Activated CD4-positive, alpha-beta T cell treated with anti-CD3 and anti-CD28 coated beads for 4 hours (primary cell): ENCODE results near the gene TSR3.
A peak's percentile ranks its signal among the peaks of the same experiment; 100 is the strongest.

Experiments used
- DNase-seq, 2 donors: peaks; one replicate each; pipeline ENCODE4 v3.0.0-alpha.2; 2020

The TSR3 gene

DNA sequence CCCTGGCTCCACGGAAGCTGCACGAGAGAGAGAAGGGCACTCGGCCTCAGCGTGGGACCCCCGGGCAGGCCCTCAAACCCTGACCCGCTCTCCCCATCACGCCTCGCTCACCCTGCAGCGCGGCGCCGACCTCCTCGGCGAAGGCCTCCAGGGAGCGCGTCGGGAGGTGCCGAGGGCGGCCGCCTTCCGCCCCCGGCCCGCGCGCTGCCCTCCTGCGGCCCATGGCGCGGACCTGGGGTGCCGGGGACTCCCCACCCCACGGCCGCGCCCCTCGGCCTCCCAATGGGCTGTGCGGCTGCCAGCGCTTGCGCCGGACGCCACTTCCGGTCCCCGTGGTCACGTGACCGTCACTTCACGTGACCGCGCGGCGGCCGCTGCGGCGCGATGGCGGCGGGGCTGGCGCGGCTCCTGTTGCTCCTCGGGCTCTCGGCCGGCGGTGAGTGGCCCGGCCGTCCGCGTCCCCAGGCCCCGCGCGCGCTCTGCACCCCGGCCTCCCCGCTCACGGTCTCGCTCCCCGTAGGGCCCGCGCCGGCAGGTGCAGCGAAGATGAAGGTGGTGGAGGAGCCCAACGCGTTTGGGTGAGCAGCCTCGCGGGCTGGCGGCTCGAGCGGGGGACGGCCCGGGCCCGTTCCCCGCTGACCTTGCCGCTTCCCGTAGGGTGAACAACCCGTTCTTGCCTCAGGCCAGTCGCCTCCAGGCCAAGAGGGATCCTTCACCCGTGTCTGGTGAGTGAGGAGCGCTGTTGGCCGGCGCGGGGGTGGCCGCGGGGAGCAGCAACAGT, at the start of gene TSR3, which contains the start of gene GNPTG:
Gene TSR3, minus strand, starts transcription at position 297 of the 781 bp plus-strand sequence. Its CDS starts 74 bp downstream, at position 223.
Gene GNPTG, plus strand, starts transcription at position 350 of the 781 bp plus-strand sequence. Its CDS starts 35 bp downstream, at position 385.
- peak; percentile 77 to 81 for DNase-seq

DNA sequence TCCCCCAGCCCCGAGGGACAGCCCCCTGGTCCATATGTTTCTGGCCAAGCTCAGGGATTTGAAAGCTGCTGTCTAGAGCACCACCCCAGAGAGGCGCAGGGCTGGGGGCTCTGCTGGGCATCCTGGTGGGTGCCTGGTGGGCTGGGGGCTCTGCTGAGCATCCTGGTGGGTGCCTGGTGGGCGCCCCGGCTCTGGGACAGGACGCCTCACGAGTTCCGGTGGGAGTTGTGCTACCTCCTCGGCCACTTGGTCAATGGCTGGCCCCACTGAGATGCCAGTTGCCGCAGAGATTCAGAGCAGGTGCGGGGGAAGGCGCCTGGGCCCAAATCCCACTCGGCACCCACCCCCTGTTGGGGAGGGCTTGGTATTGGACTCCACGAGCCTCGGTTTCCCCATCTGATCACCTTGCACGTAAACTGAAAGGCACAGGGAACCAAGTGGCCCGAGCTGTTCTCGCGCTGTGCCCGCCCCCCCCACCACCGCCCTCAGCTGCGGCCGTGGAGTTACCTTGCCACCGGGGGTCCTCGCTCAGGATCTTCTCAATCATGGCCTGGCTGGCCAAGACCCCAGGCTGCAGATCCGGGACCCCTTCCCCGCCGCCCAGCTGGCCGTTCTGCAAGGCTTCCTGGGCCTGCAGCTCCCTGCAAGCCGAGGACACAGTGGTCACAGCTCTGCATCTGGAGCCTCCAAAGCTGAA, 49.5 kb upstream of the TSR3 start:
- no peak for DNase-seq

DNA sequence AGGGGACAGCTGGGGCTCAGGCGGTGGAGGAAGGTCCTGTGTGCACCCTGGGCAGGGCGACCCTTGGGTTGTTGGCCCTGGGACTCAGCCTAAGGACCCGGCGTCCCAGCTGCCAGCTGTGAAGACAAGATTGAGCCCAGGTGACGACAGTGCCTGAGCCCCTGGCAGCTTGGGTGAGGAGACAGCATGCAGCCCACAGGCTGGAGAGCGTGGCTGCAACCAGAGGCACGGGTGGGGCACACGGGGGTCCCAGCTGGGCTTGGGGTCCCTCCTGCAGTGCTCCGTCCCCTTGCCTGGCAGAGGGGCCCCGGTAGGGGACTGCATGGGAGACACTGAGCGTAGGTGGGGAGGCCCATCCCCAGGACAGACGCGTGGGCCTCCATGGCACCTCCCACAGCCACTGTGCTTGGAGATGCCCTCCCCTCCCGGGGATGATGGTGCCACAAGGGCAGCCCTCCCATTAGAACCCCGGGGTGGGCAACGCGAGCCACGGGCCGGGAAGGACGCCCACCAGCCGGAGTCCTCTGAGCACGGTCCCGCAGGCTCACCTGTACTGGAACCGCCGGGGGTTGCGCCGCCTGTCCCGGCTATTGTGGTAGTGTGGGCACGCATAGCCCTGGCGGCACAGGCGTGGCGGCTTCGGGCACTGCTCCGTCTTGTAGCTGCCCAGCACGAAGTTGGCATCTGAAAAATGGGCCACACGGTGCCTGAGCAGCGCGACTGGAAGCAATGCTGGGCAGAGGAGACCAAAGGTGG, 47.3 kb upstream of the TSR3 start:
- no peak for DNase-seq

DNA sequence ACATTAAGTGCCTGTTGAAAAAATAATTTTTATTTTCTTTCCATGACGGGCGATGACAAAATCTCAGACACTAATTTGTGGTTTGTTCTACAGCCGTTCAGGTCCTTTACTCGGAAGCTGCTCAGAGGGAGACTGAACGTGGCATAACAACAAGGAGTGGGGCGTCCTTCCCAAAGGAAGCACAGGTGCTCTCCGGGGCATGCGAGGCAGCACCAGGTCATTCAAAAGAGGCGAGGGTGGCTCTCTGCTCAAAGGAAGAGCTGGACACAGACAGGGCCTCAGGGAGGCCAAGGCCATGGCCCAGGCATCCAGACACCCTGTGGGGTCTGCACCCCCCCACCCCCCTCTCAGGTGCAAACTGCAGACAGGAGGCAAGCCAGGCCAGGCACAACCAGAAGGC, 46.7 kb upstream of the TSR3 start:
- DNase-seq: no peak

DNA sequence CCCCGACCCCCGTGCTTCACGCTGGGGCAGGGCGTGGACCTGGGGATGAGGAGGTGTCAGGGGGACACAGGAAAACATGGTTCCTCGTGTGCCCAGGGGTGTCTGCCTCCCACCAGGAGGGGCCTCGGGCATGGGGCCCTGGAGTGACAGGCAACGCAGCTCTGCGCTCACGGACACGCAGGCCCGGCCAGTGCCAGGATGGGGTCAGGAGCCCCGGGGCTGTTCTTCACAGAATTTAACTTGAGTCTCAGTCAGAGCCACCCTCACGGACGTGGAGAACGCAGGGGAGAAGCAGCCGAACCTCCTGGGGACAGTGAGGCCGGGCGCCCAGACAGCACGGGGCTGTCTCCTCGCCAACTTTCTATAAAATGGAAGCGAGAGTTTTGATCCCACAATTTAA, 46.1 kb upstream of the TSR3 start:
- no peak for DNase-seq

DNA sequence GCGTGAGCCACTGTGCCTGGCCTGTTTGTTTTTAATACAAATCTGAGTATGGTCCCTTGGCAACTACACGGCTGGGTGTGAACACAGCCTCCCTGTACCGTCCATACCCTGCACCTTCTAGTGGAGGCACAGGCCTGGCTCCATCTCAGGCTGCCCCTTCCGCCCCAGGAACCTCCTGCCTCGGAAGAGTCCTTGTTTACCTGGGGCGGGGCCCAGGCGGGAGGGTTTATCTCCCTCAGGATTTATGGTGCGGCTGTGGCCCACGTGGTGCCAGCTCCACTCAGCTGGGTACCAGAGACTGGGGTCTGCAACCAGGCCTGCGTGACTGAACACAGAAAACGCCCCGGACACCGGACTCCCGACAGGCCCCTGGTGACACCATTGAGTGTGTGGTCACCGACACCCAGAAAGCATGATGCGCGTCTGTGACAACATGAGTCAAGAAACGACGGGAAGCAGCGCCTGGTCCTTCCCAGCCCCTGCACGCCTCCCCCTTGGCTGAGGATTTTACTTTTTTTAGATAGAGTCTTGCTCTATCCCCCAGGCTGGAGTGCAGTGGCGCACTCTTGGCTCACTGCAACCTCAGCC, 43.9 kb upstream of the TSR3 start:
- DNase-seq: no peak

DNA sequence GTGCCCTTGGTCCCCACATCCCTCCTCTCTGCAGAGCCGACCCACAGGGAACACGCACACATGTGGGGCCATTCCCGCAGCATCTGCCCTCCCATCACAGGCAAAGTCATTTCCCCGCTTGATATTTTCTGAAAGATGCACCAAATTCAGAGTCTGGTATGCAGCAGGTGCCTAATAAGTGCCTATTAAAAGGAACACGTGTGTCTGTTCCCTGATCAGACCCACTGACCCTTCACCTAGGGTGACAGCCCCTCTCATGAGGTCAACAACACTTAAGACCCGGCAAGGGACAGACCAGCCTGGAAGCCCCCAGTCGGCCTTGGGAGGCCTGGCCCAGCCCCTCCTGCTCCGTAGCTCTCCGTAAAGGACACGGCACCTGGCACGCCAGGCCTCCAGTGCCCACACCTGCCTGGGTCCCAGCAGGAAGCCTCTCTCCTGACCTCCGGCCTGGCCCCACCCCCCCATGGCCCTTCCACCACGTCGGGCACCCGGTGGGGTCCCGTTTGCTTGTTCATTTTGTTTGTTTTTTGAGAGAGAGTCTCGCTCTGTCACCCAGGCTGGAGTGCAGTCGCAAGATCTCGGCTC, 42.8 kb upstream of the TSR3 start:
- no peak for DNase-seq

DNA sequence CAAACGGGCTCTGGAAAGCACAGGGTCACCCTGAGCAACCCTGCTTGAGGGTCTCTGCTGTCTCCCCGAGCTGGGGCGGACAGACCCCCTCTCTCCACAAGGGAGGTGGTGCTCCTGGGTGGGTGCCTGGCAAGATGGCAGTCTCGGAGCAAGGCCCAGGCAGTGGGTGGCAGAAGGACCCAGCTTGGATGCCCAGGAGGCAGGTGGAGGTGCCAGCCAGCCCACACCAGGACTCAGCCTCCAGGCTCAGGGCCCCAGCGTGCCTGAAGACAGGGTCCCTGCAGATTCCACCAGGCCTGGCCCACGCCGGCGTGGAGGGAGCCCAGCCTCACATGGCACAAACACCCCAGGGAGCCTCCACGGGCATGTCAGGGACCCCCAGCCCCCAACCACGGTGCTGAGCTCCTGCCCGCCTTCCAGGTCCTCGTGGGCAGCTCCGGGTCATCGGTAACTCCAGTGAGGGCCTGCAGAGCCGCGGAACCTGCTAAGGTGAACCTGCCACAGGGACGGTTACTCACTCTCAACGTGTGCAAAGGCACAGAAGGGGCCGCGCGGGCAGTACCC, 42.0 kb upstream of the TSR3 start:
- no peak for DNase-seq

DNA sequence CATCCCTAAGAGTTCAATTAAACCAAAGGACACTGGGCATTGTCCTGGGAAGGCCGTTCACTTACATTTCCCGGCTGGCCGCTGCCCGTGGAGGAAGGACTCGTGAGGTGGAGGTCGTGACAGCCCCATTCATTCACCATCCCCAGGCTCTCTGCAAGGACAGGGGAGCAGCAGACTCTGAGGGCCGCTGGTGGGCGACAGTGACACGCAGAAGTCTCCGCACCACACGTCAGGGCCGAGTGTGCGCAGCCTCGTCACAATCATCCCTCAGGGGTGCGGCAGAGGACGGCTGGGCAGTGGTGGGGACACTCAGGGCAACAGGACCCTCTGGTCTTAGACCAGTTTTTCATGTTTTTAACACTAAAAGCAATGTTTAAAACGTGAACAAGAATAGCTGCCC, 41.1 kb upstream of the TSR3 start:
- DNase-seq: no peak

DNA sequence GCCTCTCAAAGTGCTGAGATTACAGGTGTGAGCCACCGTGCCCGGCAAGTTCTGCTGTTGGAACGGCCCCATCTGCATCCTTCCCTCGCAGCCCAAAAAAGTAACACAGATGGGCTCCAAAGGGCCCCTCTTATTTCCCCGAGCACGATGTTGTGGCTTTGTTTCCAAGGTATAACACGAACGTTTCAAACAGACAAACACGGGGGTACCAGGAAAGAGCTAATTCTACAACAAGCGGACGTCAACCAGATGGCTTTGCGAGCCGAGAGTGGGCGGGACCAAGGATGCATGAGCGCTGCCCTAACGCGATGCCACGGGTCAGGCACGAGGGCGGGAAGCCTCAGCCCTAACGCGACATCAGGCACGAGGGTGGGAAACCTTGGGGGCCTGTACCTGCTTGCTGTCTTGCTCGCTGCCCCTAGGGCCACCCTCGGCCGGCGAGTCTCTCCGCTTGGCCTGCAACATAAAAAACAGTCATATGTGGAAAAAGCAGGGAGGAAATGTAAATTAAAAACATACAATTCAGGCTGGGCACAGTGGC, 38.6 kb upstream of the TSR3 start:
- DNase-seq: no peak

DNA sequence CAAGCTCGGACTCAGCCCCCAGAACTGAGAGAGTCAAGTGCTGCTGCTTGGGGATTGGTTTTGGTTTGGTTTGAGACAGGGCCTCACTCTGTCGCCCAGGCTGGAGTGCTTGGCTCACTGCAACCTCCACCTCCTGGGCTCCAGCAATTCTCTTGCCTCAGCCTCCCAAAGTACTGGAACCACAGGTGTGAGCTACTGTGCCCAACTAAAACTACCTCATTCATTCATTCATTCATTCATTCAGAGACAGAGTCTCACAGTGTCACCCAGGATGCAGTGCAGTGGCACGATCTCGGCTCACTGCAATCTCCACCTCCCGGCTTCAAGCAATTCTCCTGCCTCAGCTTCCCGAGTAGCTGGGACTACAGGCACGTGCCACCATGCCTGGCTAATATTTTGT, 38.1 kb upstream of the TSR3 start:
- DNase-seq: no peak

DNA sequence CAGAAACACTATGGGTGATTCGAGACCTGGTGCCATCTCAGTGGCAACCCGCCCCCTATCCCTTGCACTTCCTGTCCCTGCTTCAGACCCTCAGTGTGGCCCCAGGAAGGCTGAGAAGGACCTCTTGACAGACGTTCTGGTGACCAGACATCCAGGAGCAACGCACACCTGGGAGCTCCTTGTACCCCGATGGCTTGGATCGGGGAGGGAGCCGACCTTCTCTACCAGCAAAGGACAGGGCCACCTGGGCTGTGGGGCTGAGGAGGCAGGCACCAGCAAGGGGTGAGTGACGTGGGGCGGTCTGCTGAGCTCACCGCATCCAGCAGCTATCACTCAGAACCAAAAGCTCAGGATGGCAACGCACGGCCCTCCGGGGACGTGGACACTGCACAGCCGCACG, 35.7 kb upstream of the TSR3 start:
- no peak for DNase-seq

DNA sequence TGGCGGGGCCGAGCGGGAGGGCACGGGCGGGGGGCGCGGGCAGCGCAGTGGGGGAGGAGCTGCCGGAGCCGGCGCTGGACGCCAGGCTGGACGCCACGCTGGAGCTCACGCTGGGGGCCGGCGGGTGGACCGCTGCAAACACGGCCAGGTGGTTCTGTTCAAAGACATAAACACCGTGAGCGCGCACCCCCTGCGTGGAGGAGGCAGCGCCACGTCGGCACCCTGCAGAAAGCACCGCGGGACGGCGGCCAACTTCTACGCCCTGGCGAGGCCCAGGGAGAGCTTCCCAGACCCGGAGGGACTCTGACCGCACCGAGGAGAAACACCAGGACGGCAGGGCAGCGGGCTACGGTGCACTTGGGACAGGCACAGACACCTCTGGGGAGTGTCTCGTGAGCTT, 33.6 kb upstream of the TSR3 start:
- DNase-seq: no peak

DNA sequence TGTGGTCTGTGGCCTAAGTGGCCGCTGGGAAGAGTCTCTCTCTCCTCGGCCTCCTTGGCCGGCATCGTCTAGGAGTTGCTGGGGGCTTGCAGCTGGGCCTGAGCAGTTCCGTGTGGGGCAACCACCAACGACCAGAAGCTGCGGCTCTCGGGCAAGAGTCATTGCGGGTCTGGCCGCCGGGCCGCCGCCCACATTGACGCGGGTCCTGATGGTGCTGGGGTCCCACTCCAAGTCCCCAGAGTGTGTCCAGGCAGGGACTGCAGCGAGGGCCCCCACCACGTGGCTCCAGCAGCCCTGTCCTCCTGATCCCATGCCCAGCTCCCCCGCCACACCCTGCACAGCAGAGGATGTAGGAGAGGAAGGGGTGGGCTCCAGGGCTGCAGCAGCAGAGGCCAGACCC, 31.9 kb upstream of the TSR3 start:
- DNase-seq: no peak

DNA sequence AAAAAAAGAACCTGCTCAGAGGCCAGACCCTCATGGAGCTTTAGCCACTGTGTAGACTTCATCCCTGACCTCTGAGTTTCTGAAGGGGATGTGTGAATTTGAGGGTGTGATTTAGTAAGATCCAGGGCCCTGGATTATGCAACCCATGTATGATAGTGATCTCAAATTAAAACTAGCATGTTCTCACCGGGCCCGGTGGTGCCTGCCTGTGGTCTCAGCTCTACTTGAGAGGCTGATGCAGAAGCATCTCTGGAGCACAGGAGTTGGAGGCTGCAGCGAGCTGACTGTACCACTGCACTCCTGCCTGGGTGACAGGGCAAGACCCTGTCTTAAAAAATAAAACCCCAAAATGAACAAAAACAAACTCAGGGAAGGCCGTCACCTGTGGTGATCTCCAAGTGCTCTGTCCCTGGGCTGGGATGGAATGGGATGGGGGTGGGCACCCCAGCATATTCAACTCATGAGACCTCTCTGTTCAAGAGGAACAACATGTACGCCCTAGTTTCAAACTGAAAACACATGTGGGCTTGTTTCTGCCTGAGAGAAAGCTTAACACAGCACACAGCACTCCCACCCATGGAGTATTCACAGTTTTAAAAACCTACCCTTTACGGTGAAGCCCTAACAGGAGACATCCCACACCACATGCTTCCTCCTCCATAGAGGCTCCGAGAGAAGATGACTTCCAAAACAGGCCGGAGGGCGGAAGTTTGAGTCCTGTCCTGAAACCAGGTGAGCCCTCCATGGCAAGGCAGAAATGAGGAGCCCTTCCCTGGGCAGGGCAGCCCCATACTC, 30.1 kb upstream of the TSR3 start:
- no peak for DNase-seq

DNA sequence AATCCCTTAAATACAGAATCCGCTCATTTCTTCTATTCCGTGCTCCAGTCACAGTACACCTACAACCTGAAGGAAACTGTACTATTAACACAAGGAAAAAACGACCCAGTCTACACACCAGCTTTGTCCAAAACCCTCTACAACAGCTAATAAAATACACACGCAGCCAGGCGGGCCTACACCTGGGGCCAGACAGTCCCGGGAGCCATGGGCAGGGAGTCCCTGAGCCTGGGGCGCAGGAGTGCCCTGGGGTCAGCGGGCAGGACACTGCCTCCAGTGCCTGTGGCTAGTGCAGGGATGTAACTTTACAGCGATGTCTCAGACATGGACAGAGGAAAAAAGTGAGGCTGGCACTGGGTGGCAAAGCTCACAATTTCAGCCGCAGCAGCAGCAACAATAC, 28.5 kb upstream of the TSR3 start:
- no peak for DNase-seq

DNA sequence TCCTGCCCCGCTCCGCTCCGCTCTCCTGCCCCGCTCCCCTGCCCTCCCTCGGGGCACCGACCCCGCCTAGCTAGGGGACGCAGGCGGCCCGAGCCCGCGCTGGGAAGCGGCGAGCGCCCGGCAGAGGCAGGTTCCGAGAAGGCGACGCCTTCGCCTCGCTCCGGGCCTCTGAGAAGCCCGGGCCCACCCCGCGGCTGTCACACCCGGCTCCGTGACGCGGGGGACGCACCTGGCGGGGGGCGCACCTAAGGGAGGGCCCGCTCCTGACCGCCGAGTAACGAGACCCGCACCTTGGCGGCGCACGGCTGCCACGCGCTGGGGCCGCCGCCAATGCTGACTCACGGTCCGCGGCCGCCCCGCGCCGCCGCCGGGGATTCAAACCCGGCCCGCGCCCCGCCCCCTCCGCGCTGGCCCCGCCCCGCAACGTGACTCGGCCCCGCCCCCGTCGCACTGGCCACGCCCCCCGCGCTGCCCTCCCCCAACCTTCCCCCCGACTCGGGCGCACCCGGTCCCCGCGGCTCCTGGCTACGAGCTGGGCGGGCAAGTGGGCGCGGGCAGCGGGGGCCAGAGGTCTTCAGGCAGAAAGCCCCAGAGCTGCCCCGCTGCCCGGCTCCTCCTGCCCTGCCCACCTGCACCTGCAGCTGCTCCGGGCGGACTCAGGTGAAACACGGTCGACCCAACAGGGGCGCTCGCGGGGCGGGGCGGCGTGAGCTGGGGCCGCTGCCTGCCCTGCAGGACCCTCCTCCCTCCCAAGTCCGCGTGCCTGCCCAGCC, 27.8 kb upstream of the TSR3 start:
- DNase-seq: peak; percentile 61 to 73

DNA sequence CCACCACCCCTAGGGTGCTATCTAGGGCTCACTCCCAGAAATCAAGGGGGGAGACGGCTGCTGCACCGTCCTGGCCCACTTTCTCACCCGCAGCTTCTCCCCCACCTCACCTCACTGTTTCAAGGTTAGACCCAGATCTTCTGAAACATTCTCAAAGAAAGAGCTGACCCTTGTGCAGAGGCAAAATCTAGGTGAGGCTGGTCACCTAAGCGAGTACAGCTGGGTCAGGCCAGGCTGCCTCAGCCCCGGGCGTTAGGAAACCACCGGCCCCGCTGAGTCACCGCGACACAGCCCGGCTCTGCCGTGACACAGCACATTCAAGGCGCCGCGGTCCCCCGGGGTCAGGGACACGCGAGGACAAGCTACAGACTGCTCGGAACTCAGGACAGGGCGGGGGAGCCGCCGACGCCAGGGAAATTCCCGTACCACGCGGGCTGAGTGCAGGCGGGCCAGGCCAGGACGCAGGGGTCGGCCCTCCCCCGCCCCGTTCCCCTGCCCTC, 27.2 kb upstream of the TSR3 start:
- DNase-seq: peak; percentile 63 to 69

DNA sequence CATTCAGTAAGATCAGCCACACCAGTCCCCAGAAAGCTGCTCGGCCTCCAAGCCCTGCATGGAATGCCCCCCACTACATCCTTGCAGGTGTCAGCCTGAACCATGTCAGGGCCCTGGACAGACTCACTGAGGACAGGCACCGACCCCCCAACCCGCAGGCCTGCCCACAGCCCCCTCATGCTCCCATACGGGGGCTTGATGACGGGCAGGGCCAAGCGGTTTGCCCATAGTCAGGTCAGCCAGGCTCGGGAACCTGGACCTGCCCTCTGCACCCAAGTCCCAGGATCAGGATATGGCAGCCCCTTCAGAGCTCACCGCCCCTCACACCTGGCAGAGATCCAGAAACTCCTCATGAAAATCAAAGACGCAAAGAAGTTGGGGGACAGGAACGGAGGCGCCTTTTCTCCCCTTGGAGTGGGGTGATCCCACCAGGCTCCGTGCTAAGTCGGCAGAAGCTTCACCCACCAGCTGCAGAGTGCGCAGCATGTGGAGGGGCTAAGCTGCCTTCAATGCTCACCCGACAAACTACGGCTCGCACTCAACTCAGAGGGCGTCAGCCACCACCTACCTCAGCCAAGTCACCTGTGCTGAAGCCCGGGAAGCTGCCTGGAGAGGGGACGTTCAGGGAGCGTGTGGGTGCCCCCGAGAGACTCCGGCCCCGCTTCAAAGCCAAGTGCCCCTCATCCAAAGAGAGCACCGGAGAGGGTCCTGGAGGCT, 26.6 kb upstream of the TSR3 start:
- no peak for DNase-seq
